ENCODE data around the gene BCL6.

BCL6 gene

GRCh38 chr3:187759601-187760000, 14.3 kb upstream of the BCL6 start:
- no peak for DNase-seq (ENCODE audit: low spot score)

- no peak for DNase-seq (ENCODE audit: low spot score)
Measured at GRCh38 chr3:187758318-187758955, 13.2 kb upstream of the BCL6 start.

GRCh38 chr3:187753516-187753915, 8.2 kb upstream of the BCL6 start:
- DNase-seq (ENCODE audit: low spot score) = no peak

GRCh38 chr3:187750513-187751123, 5.3 kb upstream of the BCL6 start:
- no peak for DNase-seq (ENCODE audit: low spot score)

GRCh38 chr3:187750006-187750512, 4.8 kb upstream of the BCL6 start:
- DNase-seq (ENCODE audit: low spot score) = no peak

- no peak for DNase-seq (ENCODE audit: low spot score)
Measured at GRCh38 chr3:187748050-187748481, 2.8 kb upstream of the BCL6 start.

GRCh38 chr3:187747506-187747905, 2.2 kb upstream of the BCL6 start:
- no peak for DNase-seq (ENCODE audit: low spot score)

- DNase-seq (ENCODE audit: low spot score) = no peak
Measured at GRCh38 chr3:187746442-187747281, 1.4 kb upstream of the BCL6 start.

- no peak for DNase-seq (ENCODE audit: low spot score)
Measured at GRCh38 chr3:187746059-187746441, 782 bp upstream of the BCL6 start.

- DNase-seq (ENCODE audit: low spot score) = no peak
Measured at GRCh38 chr3:187744169-187745151, 808 bp downstream of the BCL6 start.

GRCh38 chr3:187743195-187744141, 1.8 kb downstream of the BCL6 start:
- DNase-seq (ENCODE audit: low spot score) = no peak

- DNase-seq (ENCODE audit: low spot score) = no peak
Measured at GRCh38 chr3:187742351-187743171, 2.7 kb downstream of the BCL6 start.

GRCh38 chr3:187741403-187742350, 3.6 kb downstream of the BCL6 start:
- peak; percentile 83 for DNase-seq (ENCODE audit: low spot score)

- peak; percentile 62 for DNase-seq (ENCODE audit: low spot score)
Measured at GRCh38 chr3:187740421-187741399, 4.6 kb downstream of the BCL6 start.

- DNase-seq (ENCODE audit: low spot score) = peak; percentile 69
Measured at GRCh38 chr3:187739561-187740332, 5.5 kb downstream of the BCL6 start.

GRCh38 chr3:187739094-187739560, 6.1 kb downstream of the BCL6 start:
- no peak for DNase-seq (ENCODE audit: low spot score)
